ENCODE results near the gene ZNF722.
"Not testable (repeated sequence)": the region's sequence is repeated elsewhere in the genome, so short reads cannot be mapped to it uniquely, and the experiment has no call there.

Gene ZNF722

DNA sequence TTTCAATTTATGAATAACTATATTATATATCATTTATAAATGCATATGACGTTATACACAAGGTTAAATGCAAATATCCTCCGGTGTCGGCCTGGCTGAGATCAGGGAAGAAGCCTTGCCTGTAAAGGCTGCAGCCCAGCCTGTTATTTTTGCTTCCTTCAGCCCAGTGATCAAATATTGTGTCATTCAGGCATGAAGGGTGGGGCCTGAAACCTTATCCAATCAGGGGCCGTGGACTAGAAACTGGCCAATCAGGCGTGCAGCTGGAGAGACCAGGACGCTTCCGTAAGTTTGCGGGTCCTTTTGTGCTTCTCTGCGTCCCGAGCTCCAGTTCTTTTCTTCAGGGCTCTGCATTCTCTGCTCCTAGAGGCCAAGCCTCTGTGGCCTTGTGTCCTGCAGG, at the start of gene ZNF722:
Gene ZNF722 (plus strand): TSS at position 301 of the 400 bp plus-strand sequence. CDS start 113 bp downstream, outside the sequence.
- DNase-seq (ENCODE audit: extremely low read depth in 1 of 2, low read depth in 1 of 2) = no peak

DNA sequence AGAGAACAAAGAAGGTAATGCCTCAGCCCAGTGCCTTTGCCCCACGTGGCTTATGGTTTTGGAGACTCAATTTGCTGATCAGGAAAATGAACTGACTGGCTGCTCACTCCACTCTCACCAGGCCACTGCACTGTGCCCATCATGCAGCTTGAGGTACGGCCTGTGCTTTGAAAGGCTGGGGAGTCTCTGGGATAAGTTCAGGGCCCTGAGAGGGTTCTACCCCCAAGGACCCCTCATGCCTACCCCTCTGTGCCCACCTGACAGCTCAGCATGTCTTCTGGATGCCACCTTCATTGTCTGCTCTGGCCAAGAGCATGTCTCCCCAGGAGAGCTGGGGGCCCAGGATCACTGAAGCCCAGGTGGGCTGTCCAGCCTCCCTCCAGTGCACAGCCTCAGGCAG, 45.5 kb upstream of the ZNF722 start:
- DNase-seq (ENCODE audit: extremely low read depth in 1 of 2, low read depth in 1 of 2) = no peak

DNA sequence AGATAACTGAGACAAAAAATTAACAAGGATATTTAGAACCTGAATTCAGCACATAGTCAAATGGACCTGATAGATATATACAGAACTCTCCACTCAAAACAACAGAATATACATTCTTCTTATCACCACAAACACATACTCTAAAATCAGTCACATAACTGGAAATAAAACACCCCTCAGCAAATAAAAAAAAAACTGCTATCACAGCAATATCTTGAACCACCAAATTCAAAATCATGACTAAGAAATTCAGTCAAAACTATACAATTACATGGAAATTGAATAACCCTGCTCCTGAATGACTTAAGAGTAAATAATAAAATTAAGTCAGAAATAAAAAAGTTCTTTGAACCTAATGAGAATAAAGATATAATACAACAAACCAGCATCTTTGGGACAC, 30.0 kb upstream of the ZNF722 start:
- DNase-seq (ENCODE audit: extremely low read depth in 1 of 2, low read depth in 1 of 2) = no peak

DNA sequence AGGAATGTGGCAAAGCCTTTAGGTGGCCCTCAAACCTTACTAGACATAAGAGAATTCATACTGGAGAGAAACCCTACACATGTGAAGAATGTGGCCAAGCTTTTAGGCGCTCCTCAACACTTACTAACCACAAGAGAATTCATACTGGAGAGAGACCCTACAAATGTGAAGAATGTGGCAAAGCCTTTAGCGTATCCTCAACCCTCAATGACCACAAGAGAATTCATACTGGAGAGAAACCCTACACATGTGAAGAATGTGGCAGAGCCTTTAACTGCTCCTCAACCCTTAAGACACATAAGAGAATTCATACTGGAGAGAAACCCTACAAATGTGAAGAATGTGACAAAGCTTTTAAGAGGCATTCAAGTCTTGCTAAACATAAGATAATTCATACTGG, 16.8 kb downstream of the ZNF722 start:
- DNase-seq (ENCODE audit: extremely low read depth in 1 of 2, low read depth in 1 of 2) = not testable (repeated sequence)

- DNase-seq (ENCODE audit: extremely low read depth in 1 of 2, low read depth in 1 of 2) = no peak
Measured at GRCh38 chr7:64035388-64035787, 36.7 kb downstream of the ZNF722 start.

DNA sequence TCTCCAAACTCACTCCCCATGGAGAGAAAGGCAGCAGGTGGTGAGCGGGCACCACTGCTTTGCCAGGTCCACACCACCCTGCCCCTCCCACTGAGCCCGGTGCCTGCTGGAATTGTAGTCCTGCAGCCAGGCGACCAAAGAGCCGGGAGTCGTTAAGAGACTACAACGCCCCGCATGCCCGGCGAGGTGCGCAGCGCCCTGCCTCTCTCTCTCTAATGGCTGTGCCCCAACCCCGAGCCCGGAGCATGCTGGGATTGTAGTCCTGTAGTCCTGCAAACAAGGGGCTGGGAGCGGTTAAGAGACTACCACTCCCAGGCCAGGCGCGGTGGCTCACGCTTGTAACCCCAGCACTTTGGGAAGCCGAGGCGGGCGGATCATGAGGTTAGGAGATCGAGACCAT, 38.4 kb downstream of the ZNF722 start:
- no peak for DNase-seq (ENCODE audit: extremely low read depth in 1 of 2, low read depth in 1 of 2)

DNA sequence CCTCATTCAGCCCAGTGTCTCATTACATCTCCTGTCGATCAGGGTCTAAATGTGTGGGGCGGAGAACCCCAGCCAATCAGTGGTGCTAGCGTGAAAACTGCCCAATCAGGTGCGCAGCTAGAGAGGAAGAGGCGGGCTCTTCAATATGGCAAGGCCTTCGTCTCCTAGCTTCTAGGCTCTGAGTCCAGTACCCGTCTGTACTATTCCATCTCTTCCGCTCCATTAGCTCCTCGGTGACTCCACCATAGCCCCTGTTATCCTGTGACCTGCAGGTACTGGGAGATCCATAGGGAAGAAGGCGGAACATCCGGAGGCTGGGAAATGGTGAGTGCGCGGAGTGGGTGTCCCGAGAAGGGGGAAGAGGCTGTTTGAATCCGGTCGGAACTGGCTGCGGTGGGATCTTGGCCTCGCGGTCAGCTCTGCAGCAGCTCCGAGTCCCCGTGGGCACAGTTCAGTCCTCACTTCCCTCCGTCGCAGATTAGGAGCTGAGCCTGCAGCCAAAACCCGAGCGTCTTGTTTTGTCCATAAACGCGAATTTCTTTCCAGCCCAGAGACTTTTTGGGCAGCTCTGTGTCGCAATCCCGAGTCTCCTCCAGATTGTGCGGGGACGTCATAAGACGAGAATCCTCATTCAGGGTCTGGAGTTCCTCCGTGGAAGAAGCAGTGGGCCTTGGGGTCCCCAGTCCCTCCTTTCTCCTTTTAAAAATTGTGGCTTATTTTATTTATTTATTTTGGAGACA, 46.8 kb downstream of the ZNF722 start, which contains the start of gene ZNF727:
Gene ZNF727 (plus strand): TSS at position 134 of the 740 bp plus-strand sequence. CDS start 188 bp downstream, at position 322.
- DNase-seq (ENCODE audit: extremely low read depth in 1 of 2, low read depth in 1 of 2) = no peak

DNA sequence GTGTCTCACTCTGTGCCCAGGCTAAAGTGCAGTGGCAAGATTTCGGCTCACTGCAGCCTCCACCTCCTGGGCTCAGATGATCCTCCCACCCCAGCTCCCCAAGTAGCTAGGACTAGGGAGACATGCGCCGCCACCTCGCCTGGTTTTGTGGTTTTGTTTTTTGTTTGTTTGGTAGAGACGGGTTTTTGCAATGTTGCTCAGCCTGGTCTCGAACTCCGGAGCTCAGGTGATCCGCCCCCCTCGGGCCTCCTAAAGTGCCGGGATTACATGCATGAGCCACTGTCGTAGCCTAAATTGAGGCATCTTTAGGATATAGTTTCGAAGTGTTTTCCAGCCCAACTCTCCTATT, 47.4 kb downstream of the ZNF722 start:
- no peak for DNase-seq (ENCODE audit: extremely low read depth in 1 of 2, low read depth in 1 of 2)

Data from activated CD8-positive, alpha-beta memory T cell treated with anti-CD3 and anti-CD28 coated beads for 1 hour (primary cell).